OCI-LY1 (cell line): ENCODE results near the gene CNTN6.
A peak's percentile ranks its signal among the peaks of the same experiment; 100 is the strongest.

Experiments
- H2AFZ ChIP-seq: fragments of 200-600 bp; sonication (generic), shearing (Covaris generic); 2 replicates; pipeline ENCODE4 v1.6.0; 2014; ENCODE audit warnings: antibody characterized with exemption, mild to moderate bottlenecking, low read length
- H3F3A ChIP-seq: fragments of 200-600 bp; sonication (generic), shearing (Covaris generic); 2 replicates; pipeline ENCODE4 v1.6.0; 2014; ENCODE audit warnings: mild to moderate bottlenecking, antibody characterized with exemption, low read length, moderate library complexity; ENCODE audit not compliant: insufficient read depth
- H3K27ac ChIP-seq: fragments of 200-600 bp; sonication (generic); 2 replicates; pipeline ENCODE4 v1.5.1; 2014; ENCODE audit warnings: low read length, mixed run types, mild to moderate bottlenecking, low read depth; ENCODE audit not compliant: poor library complexity, severe bottlenecking
- H3K27me3 ChIP-seq: fragments of 200-600 bp; sonication (generic); 2 replicates; pipeline ENCODE4 v1.6.0; 2014; ENCODE audit warnings: antibody characterized with exemption, mild to moderate bottlenecking, low read length, moderate library complexity; ENCODE audit not compliant: insufficient read depth
- H3K36me3 ChIP-seq: fragments of 200-600 bp; sonication (generic); 2 replicates; pipeline ENCODE4 v1.6.1; 2014; ENCODE audit warnings: mild to moderate bottlenecking, antibody characterized with exemption, low read length, moderate library complexity, mixed read lengths; ENCODE audit not compliant: insufficient read depth
- H3K4me1 ChIP-seq: fragments of 200-600 bp; sonication (generic); 2 replicates; pipeline ENCODE4 v1.5.1; 2014; ENCODE audit warnings: mild to moderate bottlenecking, low read length, moderate library complexity; ENCODE audit not compliant: insufficient read depth, severe bottlenecking
- H3K4me2 ChIP-seq: fragments of 200-600 bp; sonication (generic), shearing (Covaris generic); 2 replicates; pipeline ENCODE4 v1.6.1; 2014; ENCODE audit warnings: low read length
- H3K4me3 ChIP-seq: fragments of 200-600 bp; sonication (generic); 2 replicates; pipeline ENCODE4 v1.5.1; 2014; ENCODE audit warnings: low read length, low read depth, mild to moderate bottlenecking, mixed read lengths; ENCODE audit not compliant: poor library complexity, severe bottlenecking
- H3K79me2 ChIP-seq: fragments of 200-600 bp; shearing (Covaris generic); 2 replicates; pipeline ENCODE4 v1.6.1; 2016; ENCODE audit warnings: mixed run types, low read length, mixed read lengths; ENCODE audit not compliant: insufficient read depth
- H3K9ac ChIP-seq: fragments of 200-600 bp; sonication (generic), shearing (Covaris generic); 2 replicates; pipeline ENCODE4 v1.6.1; 2014; ENCODE audit warnings: mild to moderate bottlenecking, low read length, mixed read lengths
- H3K9me2 ChIP-seq: fragments of 200-600 bp; sonication (generic), shearing (Covaris generic); 2 replicates; pipeline ENCODE4 v1.6.1; 2014; ENCODE audit warnings: low read depth, mild to moderate bottlenecking, low read length, mixed read lengths
- H3K9me3 ChIP-seq: fragments of 200-600 bp; shearing (Covaris generic); 2 replicates; pipeline ENCODE4 v1.6.1; 2014; ENCODE audit warnings: low read length, mixed read lengths
- H4K20me1 ChIP-seq: fragments of 200-600 bp; sonication (generic), shearing (Covaris generic); 2 replicates; pipeline ENCODE4 v1.6.0; 2016; ENCODE audit warnings: mild to moderate bottlenecking, low read length; ENCODE audit not compliant: insufficient read depth
- EZH2 ChIP-seq: fragments of 200-600 bp; sonication (generic), shearing (Covaris generic); IDR thresholded peaks from 2 replicates; pipeline ENCODE4 v1.8.0; 2017; ENCODE audit warnings: borderline replicate concordance, mixed run types, mild to moderate bottlenecking, antibody characterized with exemption, low read length, moderate library complexity, mixed read lengths
- TF ChIP-seq, protein P1 (sequence below): fragments of 200-600 bp; sonication (generic), shearing (Covaris generic); IDR thresholded peaks from 2 replicates; pipeline ENCODE4 v1.5.1; 2017; ENCODE audit warnings: mild to moderate bottlenecking, antibody characterized with exemption, low read length, moderate library complexity, mixed read lengths

CNTN6 gene

DNA sequence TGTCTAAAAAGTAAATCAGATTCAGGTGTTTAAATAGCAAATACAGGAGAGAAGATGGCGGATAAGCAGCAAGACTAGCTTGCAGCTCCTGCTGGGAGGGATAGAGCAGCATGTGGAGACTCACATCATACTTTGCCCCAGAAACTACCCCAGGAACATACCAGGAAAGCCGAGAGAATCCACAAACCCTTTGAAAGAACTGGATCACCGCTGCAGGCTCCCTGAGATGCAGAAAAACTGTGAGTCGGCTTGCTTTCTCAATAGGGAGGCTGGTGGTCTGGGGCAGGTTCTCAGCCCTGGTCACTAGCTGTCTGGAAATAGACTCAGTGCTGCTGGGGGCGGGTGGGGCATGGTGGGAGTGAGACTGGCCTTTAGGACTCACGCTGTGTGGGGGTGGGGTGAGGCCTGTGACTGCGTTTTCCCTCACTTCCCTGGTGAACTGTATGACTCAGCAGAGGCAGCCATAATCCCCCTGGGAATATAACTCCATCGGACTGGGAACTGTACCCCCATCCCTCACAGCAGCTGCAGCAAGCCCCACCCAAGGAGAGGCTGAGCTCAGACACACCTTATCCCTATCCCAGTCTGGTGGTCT is 142.8 kb downstream of the CNTN6 start:
- H3K79me2 ChIP-seq: no peaks in the 10 kb centered on the region
- no peak overlapping the region for H3K27ac ChIP-seq
- no peak overlapping the region for H3K4me2 ChIP-seq
- no peak overlapping the region for H2AFZ ChIP-seq
- H3K36me3 ChIP-seq: no peaks in the 10 kb centered on the region
- no peaks in the 10 kb centered on the region for H4K20me1 ChIP-seq
- H3K9me2 ChIP-seq: no peaks in the 10 kb centered on the region
- no peaks in the 10 kb centered on the region for H3K4me1 ChIP-seq
- H3F3A ChIP-seq: no peaks in the 10 kb centered on the region
- H3K9ac ChIP-seq: no peak overlapping the region
- H3K27me3 ChIP-seq: no peaks in the 10 kb centered on the region
- H3K9me3 ChIP-seq: no peaks in the 10 kb centered on the region
- no peak overlapping the region for H3K4me3 ChIP-seq
- TF ChIP-seq, protein P1, sequence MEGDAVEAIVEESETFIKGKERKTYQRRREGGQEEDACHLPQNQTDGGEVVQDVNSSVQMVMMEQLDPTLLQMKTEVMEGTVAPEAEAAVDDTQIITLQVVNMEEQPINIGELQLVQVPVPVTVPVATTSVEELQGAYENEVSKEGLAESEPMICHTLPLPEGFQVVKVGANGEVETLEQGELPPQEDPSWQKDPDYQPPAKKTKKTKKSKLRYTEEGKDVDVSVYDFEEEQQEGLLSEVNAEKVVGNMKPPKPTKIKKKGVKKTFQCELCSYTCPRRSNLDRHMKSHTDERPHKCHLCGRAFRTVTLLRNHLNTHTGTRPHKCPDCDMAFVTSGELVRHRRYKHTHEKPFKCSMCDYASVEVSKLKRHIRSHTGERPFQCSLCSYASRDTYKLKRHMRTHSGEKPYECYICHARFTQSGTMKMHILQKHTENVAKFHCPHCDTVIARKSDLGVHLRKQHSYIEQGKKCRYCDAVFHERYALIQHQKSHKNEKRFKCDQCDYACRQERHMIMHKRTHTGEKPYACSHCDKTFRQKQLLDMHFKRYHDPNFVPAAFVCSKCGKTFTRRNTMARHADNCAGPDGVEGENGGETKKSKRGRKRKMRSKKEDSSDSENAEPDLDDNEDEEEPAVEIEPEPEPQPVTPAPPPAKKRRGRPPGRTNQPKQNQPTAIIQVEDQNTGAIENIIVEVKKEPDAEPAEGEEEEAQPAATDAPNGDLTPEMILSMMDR: no peak
- no peak for TF ChIP-seq EZH2

DNA sequence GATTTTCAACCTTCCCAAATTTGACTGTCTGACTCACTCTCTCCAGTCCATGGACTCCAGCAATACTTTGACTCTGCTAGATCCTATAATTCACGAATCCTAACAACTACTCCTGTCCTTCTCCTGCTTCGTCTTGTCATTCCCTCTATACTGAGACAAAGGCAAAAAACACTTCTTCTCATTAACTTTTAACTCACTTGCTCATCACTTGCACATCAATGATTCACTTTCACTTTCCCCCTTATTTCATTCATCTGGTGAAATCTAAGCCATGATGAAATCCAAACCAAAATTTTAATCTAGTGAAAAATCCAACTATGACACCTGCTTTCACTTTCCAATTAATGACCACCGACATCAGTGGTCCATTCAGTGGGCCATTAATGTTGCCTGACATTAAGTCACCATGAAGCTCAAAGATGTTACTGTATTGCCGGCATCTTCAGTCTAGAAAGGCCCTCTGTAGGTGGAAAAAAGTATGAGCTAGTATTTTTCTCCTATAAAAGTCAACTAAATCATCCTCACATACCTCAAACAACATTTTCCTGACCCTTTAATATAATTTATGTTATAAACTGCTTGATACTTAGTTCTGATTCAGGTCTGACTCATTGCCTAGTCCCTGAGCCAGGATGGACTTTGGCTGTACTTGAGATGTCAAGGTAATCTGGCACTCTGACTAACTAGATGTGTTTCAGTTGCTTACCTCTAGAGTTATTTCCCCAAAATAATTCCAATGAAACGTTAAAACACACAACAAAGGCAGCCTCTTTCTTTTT is 158.6 kb downstream of the CNTN6 start:
- H3K9me2 ChIP-seq: no peaks in the 10 kb centered on the region
- H3K36me3 ChIP-seq: no peaks in the 10 kb centered on the region
- H2AFZ ChIP-seq: no peak overlapping the region
- TF ChIP-seq EZH2: no peak
- TF ChIP-seq, protein P1: peak; percentile 19; the same call in 1 of the 2 replicates
- H3K4me2 ChIP-seq: no peak overlapping the region
- no peaks in the 10 kb centered on the region for H3F3A ChIP-seq
- H3K27ac ChIP-seq: no peak overlapping the region
- H3K4me3 ChIP-seq: no peak overlapping the region
- no peaks in the 10 kb centered on the region for H3K79me2 ChIP-seq
- H3K9me3 ChIP-seq: no peaks in the 10 kb centered on the region
- no peaks in the 10 kb centered on the region for H4K20me1 ChIP-seq
- no peak overlapping the region for H3K9ac ChIP-seq
- H3K4me1 ChIP-seq: no peaks in the 10 kb centered on the region
- H3K27me3 ChIP-seq: no peaks in the 10 kb centered on the region

DNA sequence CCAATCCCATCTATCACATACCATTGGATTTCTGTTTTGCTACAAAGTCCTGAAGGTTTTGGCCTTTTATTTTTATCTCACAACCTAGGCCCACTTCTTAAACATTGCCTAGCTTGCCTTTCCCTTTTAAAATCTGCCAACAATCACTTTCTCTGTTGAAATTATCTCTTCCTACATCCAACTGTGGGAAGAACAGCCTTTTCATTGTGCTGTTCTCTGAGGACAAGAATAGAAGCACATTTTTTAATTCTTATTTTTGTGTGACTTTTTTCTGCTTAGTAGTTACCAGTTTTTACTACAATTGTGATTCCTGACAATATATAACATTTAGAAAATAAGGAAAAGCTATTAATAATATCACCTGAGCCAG is 159.2 kb downstream of the CNTN6 start:
- no peaks in the 10 kb centered on the region for H3K9me2 ChIP-seq

More for the DNA sequence above, 159.2 kb downstream of the CNTN6 start:
- no peaks in the 10 kb centered on the region for H4K20me1 ChIP-seq
- no peak overlapping the region for H3K4me2 ChIP-seq
- no peaks in the 10 kb centered on the region for H3K27me3 ChIP-seq
- H3K9ac ChIP-seq: no peak overlapping the region
- no peaks in the 10 kb centered on the region for H3K79me2 ChIP-seq
- no peak overlapping the region for H3K27ac ChIP-seq
- no peaks in the 10 kb centered on the region for H3K36me3 ChIP-seq
- no peak for TF ChIP-seq EZH2
- TF ChIP-seq, protein P1: no peak
- no peaks in the 10 kb centered on the region for H3K4me1 ChIP-seq
- H3K9me3 ChIP-seq: no peaks in the 10 kb centered on the region
- H3K4me3 ChIP-seq: no peak overlapping the region
- H3F3A ChIP-seq: no peaks in the 10 kb centered on the region
- no peak overlapping the region for H2AFZ ChIP-seq
